CD14-positive monocyte (primary cell): Measurements from ENCODE around the gene OGFRL1. TPM values are rescaled to one million over a fixed set of nuclear protein-coding genes. Genes with fewer than 3 reads are reported as not detected.

Source experiments
- DNase-seq, 3 donors: peaks; one replicate each; pipeline ENCODE4 v3.0.0-alpha.2; 2011 to 2022
- H2AFZ ChIP-seq: 2 replicates; pipeline ENCODE4 v1.6.0; 2012; ENCODE audit warnings: mild to moderate bottlenecking, low read depth, low read length, inconsistent platforms; ENCODE audit not compliant: insufficient read depth, poor library complexity, severe bottlenecking
- H3K27ac ChIP-seq, 2 donors: 1 replicate in 1 of 2; 2 replicates in 1 of 2; pipeline ENCODE4 v1.5.1; 2012 to 2013; ENCODE audit warnings: low read length in 2 of 2, control low read depth in 1 of 2, inconsistent platforms in 1 of 2, low read depth in 1 of 2, mild to moderate bottlenecking in 1 of 2
- H3K27me3 ChIP-seq, 2 donors: one replicate each; pipeline versions ENCODE4 v1.6.0 to v1.6.1; 2011 to 2013; ENCODE audit warnings: low read length in 2 of 2; ENCODE audit not compliant: control insufficient read depth in 2 of 2, insufficient read depth in 2 of 2
- H3K36me3 ChIP-seq, 2 donors: replicated peaks in 1 of 2; 1 replicate in 1 of 2; 2 replicates in 1 of 2; pipeline versions ENCODE4 v1.5.1 to v1.6.1; 2012 to 2013; ENCODE audit warnings: low read length in 2 of 2, control low read depth in 1 of 2, inconsistent platforms in 1 of 2, mild to moderate bottlenecking in 1 of 2; ENCODE audit not compliant: insufficient read depth in 2 of 2, control insufficient read depth in 1 of 2
- H3K4me1 ChIP-seq, 2 donors: 1 replicate in 1 of 2; 2 replicates in 1 of 2; pipeline versions ENCODE4 v1.5.1 to v1.6.1; 2012 to 2013; ENCODE audit warnings: low read length in 2 of 2, control low read depth in 1 of 2, inconsistent platforms in 1 of 2, mild to moderate bottlenecking in 1 of 2, moderate library complexity in 1 of 2; ENCODE audit not compliant: insufficient read depth in 2 of 2, control insufficient read depth in 1 of 2
- H3K4me2 ChIP-seq: replicated peaks from 2 replicates; pipeline ENCODE3; 2012; ENCODE audit warnings: low read length, moderate library complexity, mild to moderate bottlenecking; ENCODE audit not compliant: poor library complexity, severe bottlenecking; ENCODE audit errors: extremely low read depth
- H3K4me3 ChIP-seq, 3 experiments: fragments of 200-600 bp in 1 of 3; sonication (generic) in 1 of 3; replicated peaks in 1 of 3; 1 replicate in 2 of 3; 2 replicates in 1 of 3; pipeline ENCODE4 v1.5.1; 2011 to 2013; ENCODE audit warnings: low read length in 3 of 3, mild to moderate bottlenecking in 3 of 3, control low read depth in 2 of 3, low read depth in 2 of 3, inconsistent platforms in 1 of 3, moderate library complexity in 1 of 3
- H3K79me2 ChIP-seq: 2 replicates; pipeline ENCODE4 v1.6.0; 2012; ENCODE audit warnings: mild to moderate bottlenecking, control low read depth, inconsistent platforms, low read length, moderate library complexity; ENCODE audit not compliant: insufficient read depth
- H3K9ac ChIP-seq: 2 replicates; pipeline ENCODE4 v1.6.0; 2017; ENCODE audit warnings: low read length, mild to moderate bottlenecking; ENCODE audit not compliant: insufficient read depth, poor library complexity, severe bottlenecking
- H3K9me3 ChIP-seq, 2 donors: replicated peaks in 1 of 2; 1 replicate in 1 of 2; 2 replicates in 1 of 2; pipeline versions ENCODE4 v1.5.1 to v1.6.1; 2012 to 2013; ENCODE audit warnings: low read length in 2 of 2, control low read depth in 1 of 2; ENCODE audit not compliant: control insufficient read depth in 1 of 2, insufficient read depth in 1 of 2
- H4K20me1 ChIP-seq: 2 replicates; pipeline ENCODE4 v1.6.0; 2012; ENCODE audit warnings: mild to moderate bottlenecking, low read length, control low read depth, moderate library complexity; ENCODE audit not compliant: insufficient read depth
- H3K27ac Mint-ChIP-seq, 7 donors: one replicate each; pipeline ENCODE4 v1.8.0; 2020; ENCODE audit warnings: mild to moderate bottlenecking in 7 of 7, mixed read lengths in 7 of 7, moderate library complexity in 6 of 7, inconsistent platforms in 2 of 7
- H3K27me3 Mint-ChIP-seq, 3 donors: one replicate each; pipeline ENCODE4 v1.8.0; 2021 to 2022; ENCODE audit warnings: low read depth in 3 of 3, mild to moderate bottlenecking in 3 of 3, mixed read lengths in 3 of 3, moderate library complexity in 3 of 3, inconsistent platforms in 1 of 3
- H3K36me3 Mint-ChIP-seq, 2 donors: one replicate each; pipeline ENCODE4 v1.8.0; 2020; ENCODE audit warnings: mixed read lengths in 2 of 2, inconsistent platforms in 1 of 2, mild to moderate bottlenecking in 1 of 2
- H3K4me1 Mint-ChIP-seq: one replicate; pipeline ENCODE4 v1.8.0; 2020; ENCODE audit warnings: mild to moderate bottlenecking, mixed read lengths
- H3K4me3 Mint-ChIP-seq, 2 donors: one replicate each; pipeline ENCODE4 v1.8.0; 2020; ENCODE audit warnings: mild to moderate bottlenecking in 2 of 2, mixed read lengths in 2 of 2, moderate library complexity in 1 of 2
- H3K9me3 Mint-ChIP-seq, 7 donors: one replicate each; pipeline ENCODE4 v1.8.0; 2020 to 2022; ENCODE audit warnings: mixed read lengths in 7 of 7, mild to moderate bottlenecking in 6 of 7, moderate library complexity in 6 of 7, inconsistent platforms in 2 of 7
- WGBS: methylation state at CpG from one replicate; pipeline ENCODE4 v1.1.5; 2013; ENCODE audit warnings: missing lambda C conversion rate; ENCODE audit not compliant: insufficient coverage; 5-methylcytosine and 5-hydroxymethylcytosine counted together
- intact Hi-C, 2 donors: fragments of 100-400 bp; cut with micrococcal nuclease; formaldehyde crosslinking; loops; one replicate each; pipeline versions ENCODE4 v1.15.0 to v1.15.1; 2023
- polyA plus RNA-seq, 3 donors: library from polyadenylated mRNA; depleted of rRNA in 1 of 3; unstranded in 2 of 3; stranded (reverse) in 1 of 3; fragments of 300-500 nt in 2 of 3; fragments of >200 nt in 1 of 3; fragmentation: Illumina TruSeq in 2 of 3; gene quantifications; 1 replicate in 2 of 3; 2 replicates in 1 of 3; pipeline ENCODE4 v1.2.3, GENCODE V29; 2012 to 2021
- TF ChIP-seq, protein P1 (sequence below): fragments of 200-600 bp; IDR thresholded peaks from one replicate; pipeline ENCODE4 v1.8.0; 2022; ENCODE audit warnings: antibody characterized with exemption, mild to moderate bottlenecking

OGFRL1 gene
- polyA plus RNA-seq, 3 donors = 52.9 to 72.8 (median 58.3) TPM

DNA sequence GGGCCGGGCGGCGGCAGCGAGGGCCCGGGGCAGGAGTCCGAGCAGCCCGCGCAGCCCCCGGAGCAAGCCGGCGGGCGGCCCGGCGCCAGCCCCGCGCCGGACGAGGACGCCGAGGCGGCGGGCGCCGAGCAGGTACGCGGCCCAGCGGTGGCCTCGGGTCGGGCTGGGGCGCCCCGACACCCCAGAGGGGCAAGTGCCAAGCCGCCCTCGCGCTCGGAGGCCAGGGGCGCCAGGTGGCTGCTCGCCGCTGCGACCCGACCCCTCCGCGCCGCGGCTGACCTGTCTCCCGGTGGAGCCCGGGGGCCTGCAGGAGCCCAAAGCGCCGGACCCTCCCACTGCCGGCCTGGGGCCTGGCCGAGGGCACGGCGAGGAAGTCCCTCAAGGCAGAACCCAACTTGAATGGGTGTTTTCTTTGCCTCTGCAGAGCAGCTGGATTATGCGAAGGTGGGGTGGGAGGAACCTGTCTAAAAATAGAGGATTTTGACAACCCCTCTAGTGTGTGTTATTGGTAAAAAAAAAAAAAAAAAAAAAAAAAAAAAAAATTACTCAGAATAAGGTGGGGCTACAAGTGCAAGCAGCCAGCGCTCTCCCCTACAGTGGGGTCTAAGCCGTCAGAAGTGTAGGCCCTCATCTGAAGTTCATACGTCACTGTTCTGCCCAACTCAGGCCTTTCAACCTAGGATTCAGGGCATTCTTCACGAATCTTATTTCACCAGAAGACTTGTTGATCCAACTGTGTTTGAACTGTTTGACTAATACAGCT lies 609 bp downstream of the OGFRL1 start:
- Histone ChIP-seq H3K4me2 (peak overlapping the region; percentile 96), H3K4me1 (peaks cover 45 to 68% of the 10 kb centered on the region in 2 donors), H3K4me3 (peak overlapping the region; percentile 62 to 92 (median 66)), H3K27me3 (no peaks in the 10 kb centered on the region), H3K27ac (peak overlapping the region; percentile 45 to 90), H4K20me1 (peaks cover 51% of the 10 kb centered on the region), H3K9me3 (no peaks in the 10 kb centered on the region), H2AFZ (peak overlapping the region; percentile 95), H3K9ac (peak overlapping the region; percentile 88), H3K36me3 (peaks cover 10 to 13% of the 10 kb centered on the region in 2 donors), H3K79me2 (peaks cover 55% of the 10 kb centered on the region)
- under 1% methylated on average over 46 of the region's 57 CpGs for WGBS
- intact Hi-C loops = loop anchor here in 1 of 2 donors (5.0 kb wide), 1 partner anchor 37 kb away; no protein-coding TSS in a partner anchor
- Mint-ChIP-seq H3K4me3 (peak overlapping the region; percentile 90 to 95), H3K36me3 (peaks cover 28 to 31% of the 10 kb centered on the region in 2 donors), H3K27ac (peak overlapping the region; percentile 86 to 97 (median 89)), H3K27me3 (peaks cover 0 to 2% (median 0%) of the 10 kb centered on the region in 3 donors), H3K4me1 (peaks cover 58% of the 10 kb centered on the region), H3K9me3 (peaks cover 0 to 2% (median 0%) of the 10 kb centered on the region in 7 donors)
- TF ChIP-seq, protein P1, sequence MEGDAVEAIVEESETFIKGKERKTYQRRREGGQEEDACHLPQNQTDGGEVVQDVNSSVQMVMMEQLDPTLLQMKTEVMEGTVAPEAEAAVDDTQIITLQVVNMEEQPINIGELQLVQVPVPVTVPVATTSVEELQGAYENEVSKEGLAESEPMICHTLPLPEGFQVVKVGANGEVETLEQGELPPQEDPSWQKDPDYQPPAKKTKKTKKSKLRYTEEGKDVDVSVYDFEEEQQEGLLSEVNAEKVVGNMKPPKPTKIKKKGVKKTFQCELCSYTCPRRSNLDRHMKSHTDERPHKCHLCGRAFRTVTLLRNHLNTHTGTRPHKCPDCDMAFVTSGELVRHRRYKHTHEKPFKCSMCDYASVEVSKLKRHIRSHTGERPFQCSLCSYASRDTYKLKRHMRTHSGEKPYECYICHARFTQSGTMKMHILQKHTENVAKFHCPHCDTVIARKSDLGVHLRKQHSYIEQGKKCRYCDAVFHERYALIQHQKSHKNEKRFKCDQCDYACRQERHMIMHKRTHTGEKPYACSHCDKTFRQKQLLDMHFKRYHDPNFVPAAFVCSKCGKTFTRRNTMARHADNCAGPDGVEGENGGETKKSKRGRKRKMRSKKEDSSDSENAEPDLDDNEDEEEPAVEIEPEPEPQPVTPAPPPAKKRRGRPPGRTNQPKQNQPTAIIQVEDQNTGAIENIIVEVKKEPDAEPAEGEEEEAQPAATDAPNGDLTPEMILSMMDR = no peak
- DNase-seq = peak in 2 of 3 donors; percentile 12 to 19

DNA sequence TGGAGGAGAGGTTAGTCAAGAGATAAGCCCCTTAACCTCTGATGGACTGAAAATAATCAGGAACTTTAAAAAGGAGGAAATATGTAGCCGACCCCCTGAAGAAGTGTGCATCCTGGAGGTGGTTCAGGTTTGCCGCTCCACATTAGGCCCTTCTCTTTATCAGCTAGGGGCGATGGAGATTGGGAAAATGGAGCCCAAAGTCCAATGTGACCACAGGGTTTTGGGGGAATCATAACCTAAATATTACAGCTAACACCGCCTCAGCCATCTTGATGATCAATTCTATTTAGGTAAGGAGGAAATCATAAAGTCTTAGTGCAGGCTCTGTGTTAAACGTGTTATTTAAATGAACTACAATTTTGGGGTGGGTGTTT lies 1.2 kb downstream of the OGFRL1 start:
- Mint-ChIP-seq H3K9me3 (peaks cover 0 to 2% (median 0%) of the 10 kb centered on the region in 7 donors), H3K27me3 (peaks cover 0 to 2% (median 0%) of the 10 kb centered on the region in 3 donors), H3K4me3 (peak overlapping the region; percentile 90 to 95), H3K36me3 (peaks cover 32 to 36% of the 10 kb centered on the region in 2 donors), H3K27ac (peak overlapping the region; percentile 83 to 97 (median 88)), H3K4me1 (peaks cover 59% of the 10 kb centered on the region)
- Histone ChIP-seq H3K79me2 (peaks cover 60% of the 10 kb centered on the region), H3K27me3 (no peaks in the 10 kb centered on the region), H3K4me1 (peaks cover 45 to 71% of the 10 kb centered on the region in 2 donors), H3K9ac (peak overlapping the region; percentile 88), H3K4me3 (peak overlapping the region; percentile 62 to 92 (median 66)), H3K36me3 (peaks cover 15 to 18% of the 10 kb centered on the region in 2 donors), H3K4me2 (peak overlapping the region; percentile 96), H2AFZ (peak overlapping the region; percentile 66), H4K20me1 (peaks cover 57% of the 10 kb centered on the region), H3K9me3 (no peaks in the 10 kb centered on the region), H3K27ac (peak overlapping the region in 1 of 2 donors; percentile 90)
- intact Hi-C loops = loop anchor here in 1 of 2 donors (5.0 kb wide), 1 partner anchor 37 kb away; no protein-coding TSS in a partner anchor
- WGBS = 0% methylated on average over 2 of the region's 5 CpGs
- TF ChIP-seq, protein P1 = no peak
- no peak for DNase-seq
